Natural killer cell treated with Interleukin-12 subunit alpha and Interleukin-12 subunit beta and Interleukin-15 and Interleukin-18, amount 100 ng/mL, for 72 hours (primary cell): ENCODE results near the gene DUSP23. TPM values are rescaled to one million over a fixed set of nuclear protein-coding genes. Genes with fewer than 3 reads are reported as not detected.

Experiments
- ATAC-seq, 2 donors: fragments of 150-1000 bp; cut with Tn5 transposase in 1 of 2; sonication (Bioruptor Pico), chemical (Tn5 transposase) in 1 of 2; 2 replicates each; pipeline ENCODE4 v1.10.0; 2021
- DNase-seq: peaks from one replicate; pipeline ENCODE4 v3.0.0; 2022; ENCODE audit warnings: low spot score
- H3K27ac Mint-ChIP-seq, 2 donors: 1 replicate in 1 of 2; 2 replicates in 1 of 2; pipeline ENCODE4 v1.8.0; 2022; ENCODE audit warnings: mixed read lengths in 2 of 2, mild to moderate bottlenecking in 1 of 2, moderate library complexity in 1 of 2
- H3K27me3 Mint-ChIP-seq, 2 donors: 1 replicate in 1 of 2; 2 replicates in 1 of 2; pipeline ENCODE4 v1.8.0; 2022; ENCODE audit warnings: mixed read lengths in 2 of 2
- H3K36me3 Mint-ChIP-seq: one replicate; pipeline ENCODE4 v1.8.0; 2022; ENCODE audit warnings: mixed read lengths
- H3K4me1 Mint-ChIP-seq, 2 donors: 1 replicate in 1 of 2; 2 replicates in 1 of 2; pipeline ENCODE4 v1.8.0; 2022; ENCODE audit warnings: low read depth in 2 of 2, mixed read lengths in 2 of 2, mild to moderate bottlenecking in 1 of 2
- H3K4me3 Mint-ChIP-seq: one replicate; pipeline ENCODE4 v1.8.0; 2022; ENCODE audit warnings: mixed read lengths
- H3K9me3 Mint-ChIP-seq: 2 replicates; pipeline ENCODE4 v1.8.0; 2022; ENCODE audit warnings: mixed read lengths
- total RNA-seq, 2 donors: library from RNA; stranded (reverse); gene quantifications; one replicate each; pipeline ENCODE4 v1.2.3, GENCODE V29; 2022

DUSP23 gene
- 10 to 100 TPM; 10.7 to 14.4 TPM for total RNA-seq

DNA sequence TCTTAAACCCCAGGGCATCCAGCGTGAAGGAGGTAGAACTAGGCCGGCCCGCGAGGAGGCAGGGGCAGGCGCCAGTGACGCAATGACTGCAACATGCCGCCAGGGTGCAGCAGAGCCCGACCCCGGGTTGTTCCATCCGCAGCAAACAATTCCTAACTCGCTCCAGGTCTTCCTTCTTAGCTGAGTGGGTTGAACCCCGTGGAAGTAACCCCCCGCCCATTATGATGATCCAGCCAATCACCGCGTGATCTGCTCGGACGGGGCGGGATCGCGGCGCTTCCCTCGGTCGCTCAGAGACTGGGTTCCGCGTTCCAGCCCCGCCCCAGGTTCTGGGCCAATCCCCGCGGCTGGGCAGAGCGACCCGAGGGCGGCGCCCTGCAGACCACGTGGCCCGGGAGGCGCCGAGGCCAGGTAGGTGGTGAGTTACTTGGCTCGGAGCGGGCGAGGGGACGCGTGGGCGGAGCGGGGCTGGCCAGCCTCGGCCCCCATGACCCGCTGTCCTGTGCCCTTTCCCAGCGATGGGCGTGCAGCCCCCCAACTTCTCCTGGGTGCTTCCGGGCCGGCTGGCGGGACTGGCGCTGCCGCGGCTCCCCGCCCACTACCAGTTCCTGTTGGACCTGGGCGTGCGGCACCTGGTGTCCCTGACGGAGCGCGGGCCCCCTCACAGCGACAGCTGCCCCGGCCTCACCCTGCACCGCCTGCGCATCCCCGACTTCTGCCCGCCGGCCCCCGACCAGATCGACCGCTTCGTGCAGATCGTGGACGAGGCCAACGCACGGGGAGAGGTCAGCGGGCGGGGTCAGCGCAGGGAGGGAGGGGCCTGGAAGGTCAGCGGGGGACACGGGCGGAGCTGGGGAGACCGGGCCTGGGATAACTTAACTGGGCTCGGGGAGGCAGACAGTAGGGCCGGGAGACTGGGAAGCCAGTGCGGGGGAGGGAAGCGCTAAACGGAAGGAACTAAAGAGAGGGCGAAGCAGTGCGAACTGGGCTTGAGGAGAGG is at the start of gene DUSP23:
DUSP23 (plus strand) TSS at position 380 of the 1,000 bp plus-strand sequence; CDS start at position 519, 139 bp downstream.
- H3K4me1 Mint-ChIP-seq: peaks cover 9 to 29% of the 10 kb centered on the region in 2 donors
- peak within 1 kb of the TSS; percentile 81 for H3K4me3 Mint-ChIP-seq
- peaks cover 0 to 5% of the 10 kb centered on the region in 2 donors for H3K27me3 Mint-ChIP-seq
- no peaks in the 10 kb centered on the region for H3K36me3 Mint-ChIP-seq
- H3K9me3 Mint-ChIP-seq: no peaks in the 10 kb centered on the region
- peak; percentile 96 for DNase-seq
- H3K27ac Mint-ChIP-seq: peak within 1 kb of the TSS in 1 of 2 donors; percentile 32
- ATAC-seq: peak; percentile 98 to 99

DNA sequence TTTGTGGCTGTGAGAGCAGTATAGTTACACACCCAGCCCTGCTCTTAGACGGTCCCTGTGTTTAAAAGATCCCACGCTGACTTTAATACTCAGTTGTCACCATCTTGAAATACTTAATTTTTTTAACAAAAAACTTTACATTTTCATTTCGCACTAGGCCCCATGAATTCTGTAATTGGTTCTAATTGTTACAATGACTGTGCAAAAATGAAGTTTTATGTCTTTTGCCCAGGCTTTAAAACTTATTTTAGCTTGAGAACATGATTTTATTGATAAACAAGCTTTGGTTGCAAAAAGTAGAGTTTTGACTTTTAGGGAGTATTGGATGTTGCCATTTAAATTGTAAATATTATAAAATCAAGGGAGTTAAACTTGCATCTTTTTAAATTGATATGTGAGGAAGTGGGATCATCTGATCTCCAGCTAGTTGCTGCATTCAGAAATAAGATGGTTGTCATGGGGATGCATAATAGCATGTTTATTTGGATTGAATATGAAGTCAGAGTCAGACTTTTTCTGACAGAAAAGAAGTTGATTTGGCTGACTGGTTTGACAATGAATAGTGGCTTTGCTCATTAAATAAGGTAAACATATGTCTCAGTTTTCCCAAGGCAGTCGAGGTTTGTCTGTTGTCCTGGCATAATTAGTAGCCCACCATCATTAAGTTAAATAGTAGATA is 43.4 kb upstream of the DUSP23 start:
- H3K9me3 Mint-ChIP-seq: peaks cover 4% of the 10 kb centered on the region
- peaks cover 4% of the 10 kb centered on the region for H3K36me3 Mint-ChIP-seq
- DNase-seq: no peak
- H3K27me3 Mint-ChIP-seq: peaks cover 17 to 20% of the 10 kb centered on the region in 2 donors
- ATAC-seq: no peak
- no peaks in the 10 kb centered on the region for H3K4me1 Mint-ChIP-seq
- H3K4me3 Mint-ChIP-seq: no peak overlapping the region
- no peak overlapping the region for H3K27ac Mint-ChIP-seq

DNA sequence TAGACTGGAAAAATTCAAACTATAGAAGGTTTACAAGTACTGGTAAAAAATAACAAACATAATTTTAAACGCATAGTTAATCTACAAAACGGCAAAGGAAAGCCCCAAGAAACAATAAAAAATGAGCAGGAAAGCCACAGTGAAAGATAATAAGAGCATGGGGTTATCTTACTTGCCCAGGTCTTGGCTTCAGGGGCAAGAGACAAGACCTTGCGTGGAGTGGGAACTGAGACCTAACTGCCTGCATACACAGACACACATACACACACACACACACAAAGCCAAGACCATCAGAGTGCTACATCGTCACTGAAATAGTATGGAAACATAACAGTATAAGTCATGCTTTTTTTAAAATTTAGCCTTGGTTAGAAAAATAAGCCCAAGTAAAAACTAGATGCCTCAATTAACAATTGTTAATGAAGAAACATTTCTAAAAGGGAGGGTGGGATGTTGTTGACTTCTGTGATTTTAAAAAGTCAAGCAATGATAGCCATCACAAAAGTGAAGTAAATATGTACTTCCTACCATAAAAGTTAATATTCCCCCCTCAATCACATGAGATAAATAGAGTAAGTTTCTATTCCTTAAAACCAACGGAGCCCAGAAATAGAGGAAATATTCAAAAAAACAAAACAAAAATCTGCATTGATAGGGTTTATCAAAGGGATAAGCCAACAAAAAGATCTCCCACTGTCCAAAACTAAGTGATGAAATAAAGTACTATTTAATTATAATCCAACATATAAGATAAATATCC is 36.9 kb upstream of the DUSP23 start:
- Mint-ChIP-seq H3K27ac (no peak overlapping the region), H3K4me1 (no peaks in the 10 kb centered on the region), H3K27me3 (peaks cover 8 to 12% of the 10 kb centered on the region in 2 donors), H3K9me3 (no peaks in the 10 kb centered on the region), H3K36me3 (no peaks in the 10 kb centered on the region), H3K4me3 (no peak overlapping the region)
- ATAC-seq (no peak), DNase-seq (no peak)

DNA sequence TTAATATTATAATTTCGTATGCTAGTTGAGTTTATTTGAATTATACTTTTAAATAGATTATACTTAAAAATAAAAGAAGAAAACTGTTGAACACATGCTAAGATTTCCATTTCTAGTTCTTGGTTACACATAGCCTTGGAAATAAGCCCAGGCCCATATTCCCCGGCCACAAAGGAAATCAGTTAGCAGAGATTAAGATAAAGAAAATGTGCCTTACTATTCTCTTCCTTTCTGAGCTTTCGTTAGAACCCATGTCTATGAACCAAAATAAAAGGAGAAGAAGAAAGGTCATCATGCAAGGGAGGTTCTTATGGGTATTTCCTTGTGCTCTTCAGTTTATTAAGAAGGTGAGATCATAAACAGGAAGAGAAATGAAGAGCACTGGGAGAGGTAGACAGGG is 34.1 kb upstream of the DUSP23 start:
- Mint-ChIP-seq H3K9me3 (no peaks in the 10 kb centered on the region), H3K4me3 (no peak overlapping the region), H3K4me1 (no peaks in the 10 kb centered on the region), H3K36me3 (no peaks in the 10 kb centered on the region), H3K27ac (no peak overlapping the region), H3K27me3 (peaks cover 6 to 8% of the 10 kb centered on the region in 2 donors)
- ATAC-seq: no peak
- no peak for DNase-seq

DNA sequence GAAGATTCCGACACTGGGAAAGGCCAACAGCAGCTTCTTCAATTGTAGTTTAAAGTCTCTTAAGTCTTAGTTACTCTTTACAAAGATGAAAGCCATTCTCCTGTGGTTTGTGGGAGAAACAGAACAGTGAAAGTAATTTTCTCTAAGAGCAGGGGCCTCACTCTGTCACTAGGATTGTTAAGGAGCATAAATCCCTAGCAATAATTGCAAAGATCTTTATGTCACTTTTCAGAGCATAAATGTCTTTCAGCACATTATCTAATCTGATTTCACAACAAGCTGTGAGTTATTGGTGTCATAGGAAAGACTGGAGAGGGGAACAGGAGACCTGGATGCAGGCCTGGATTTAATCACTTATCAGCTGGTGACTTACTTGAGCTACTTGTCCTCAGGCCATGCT is 32.4 kb upstream of the DUSP23 start:
- Mint-ChIP-seq H3K27me3 (peaks cover 8 to 12% of the 10 kb centered on the region in 2 donors), H3K9me3 (no peaks in the 10 kb centered on the region), H3K27ac (no peak overlapping the region), H3K4me3 (no peak overlapping the region), H3K36me3 (no peaks in the 10 kb centered on the region), H3K4me1 (no peaks in the 10 kb centered on the region)
- ATAC-seq (no peak), DNase-seq (no peak)

DNA sequence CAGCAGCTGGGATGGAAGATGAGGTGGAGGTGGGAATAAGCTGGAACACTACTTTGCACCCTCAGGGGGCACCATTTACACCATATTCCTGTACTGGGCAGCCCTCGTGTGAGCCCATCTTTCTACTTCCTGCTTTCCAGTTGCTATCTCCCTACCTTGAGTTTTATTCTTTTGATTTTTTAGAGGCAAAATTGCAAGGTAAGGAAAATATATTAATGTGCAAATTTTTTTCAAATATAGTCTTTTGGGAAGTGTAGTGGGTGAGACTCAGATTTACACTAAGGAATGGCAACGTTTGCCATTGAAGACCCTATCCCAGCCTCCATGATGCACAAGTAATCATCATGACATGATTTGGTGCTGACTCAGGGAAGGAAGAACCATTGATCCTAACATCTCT is 31.1 kb upstream of the DUSP23 start:
- Mint-ChIP-seq H3K4me1 (no peaks in the 10 kb centered on the region), H3K27me3 (peaks cover 6 to 8% of the 10 kb centered on the region in 2 donors), H3K36me3 (no peaks in the 10 kb centered on the region), H3K27ac (no peak overlapping the region), H3K4me3 (no peak overlapping the region), H3K9me3 (no peaks in the 10 kb centered on the region)
- ATAC-seq (no peak), DNase-seq (no peak)

DNA sequence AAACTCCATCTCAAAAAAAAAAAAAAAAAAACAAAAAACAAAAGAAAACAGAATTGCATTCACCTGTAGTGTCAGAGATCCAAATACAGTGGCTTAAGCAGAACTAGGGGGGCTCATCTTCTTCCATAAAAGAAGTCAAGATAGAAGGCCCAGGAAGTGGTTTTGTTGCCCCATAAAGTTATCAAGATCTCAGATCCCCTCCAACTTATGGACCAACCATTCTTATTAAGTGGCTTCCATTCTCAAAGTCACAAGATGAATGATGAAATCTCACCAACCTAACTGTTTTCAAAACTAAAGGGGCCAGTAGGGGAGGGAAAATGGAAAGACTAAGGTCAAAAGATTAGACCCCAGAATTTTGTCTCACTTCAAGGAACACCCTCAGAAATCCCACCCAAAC is 30.1 kb upstream of the DUSP23 start:
- DNase-seq (no peak), ATAC-seq (no peak)
- no peaks in the 10 kb centered on the region for H3K4me1 Mint-ChIP-seq
- no peaks in the 10 kb centered on the region for H3K9me3 Mint-ChIP-seq
- no peak overlapping the region for H3K4me3 Mint-ChIP-seq
- peaks cover 6 to 8% of the 10 kb centered on the region in 2 donors for H3K27me3 Mint-ChIP-seq
- no peaks in the 10 kb centered on the region for H3K36me3 Mint-ChIP-seq
- no peak overlapping the region for H3K27ac Mint-ChIP-seq

DNA sequence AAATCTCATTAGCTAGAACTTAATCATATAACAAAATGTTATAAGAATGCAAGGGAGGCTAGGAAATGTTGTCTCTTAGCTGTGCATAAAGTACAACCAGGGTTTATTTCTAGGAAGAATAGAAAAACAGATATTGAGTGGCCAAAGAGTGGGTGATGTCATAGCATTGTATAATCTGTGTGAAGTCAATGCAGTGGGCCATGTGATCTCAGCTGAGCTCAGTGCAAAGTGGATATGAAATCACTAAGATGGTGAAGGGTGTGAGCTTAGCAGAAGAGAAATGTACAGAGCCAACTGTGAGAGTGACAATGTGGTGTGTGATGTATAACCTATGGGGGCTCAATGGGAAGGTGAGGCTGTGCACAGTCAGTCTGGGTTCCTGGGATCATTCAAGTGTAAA is 29.7 kb upstream of the DUSP23 start:
- Mint-ChIP-seq H3K27me3 (peaks cover 6 to 8% of the 10 kb centered on the region in 2 donors), H3K4me3 (no peak overlapping the region), H3K9me3 (no peaks in the 10 kb centered on the region), H3K36me3 (no peaks in the 10 kb centered on the region), H3K4me1 (no peaks in the 10 kb centered on the region), H3K27ac (no peak overlapping the region)
- ATAC-seq: no peak
- DNase-seq: no peak

DNA sequence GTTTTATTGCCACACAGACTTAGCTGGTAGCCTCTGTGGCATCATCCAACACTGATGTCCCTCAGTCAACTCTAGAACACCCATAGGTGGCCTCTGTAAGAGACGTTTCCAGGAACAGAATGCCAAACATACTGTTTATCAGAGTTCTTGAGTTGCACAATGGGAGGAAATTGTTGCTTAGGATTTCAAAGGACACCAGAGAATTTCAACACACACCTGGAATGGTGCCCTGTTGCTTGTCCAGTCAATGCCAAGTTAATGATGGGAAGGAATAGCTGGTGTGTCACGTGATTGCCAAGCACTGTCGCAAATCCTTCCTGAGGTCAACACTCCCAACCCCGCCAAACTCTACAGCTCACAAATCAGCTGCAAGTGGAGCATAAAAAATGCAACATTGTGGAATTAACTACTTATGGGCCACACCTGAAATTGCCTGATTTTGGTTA is 28.6 kb upstream of the DUSP23 start:
- ATAC-seq (no peak), DNase-seq (no peak)
- Mint-ChIP-seq H3K27me3 (peaks cover 12 to 15% of the 10 kb centered on the region in 2 donors), H3K36me3 (no peaks in the 10 kb centered on the region), H3K4me1 (no peaks in the 10 kb centered on the region), H3K9me3 (no peaks in the 10 kb centered on the region), H3K4me3 (no peak overlapping the region), H3K27ac (no peak overlapping the region)

DNA sequence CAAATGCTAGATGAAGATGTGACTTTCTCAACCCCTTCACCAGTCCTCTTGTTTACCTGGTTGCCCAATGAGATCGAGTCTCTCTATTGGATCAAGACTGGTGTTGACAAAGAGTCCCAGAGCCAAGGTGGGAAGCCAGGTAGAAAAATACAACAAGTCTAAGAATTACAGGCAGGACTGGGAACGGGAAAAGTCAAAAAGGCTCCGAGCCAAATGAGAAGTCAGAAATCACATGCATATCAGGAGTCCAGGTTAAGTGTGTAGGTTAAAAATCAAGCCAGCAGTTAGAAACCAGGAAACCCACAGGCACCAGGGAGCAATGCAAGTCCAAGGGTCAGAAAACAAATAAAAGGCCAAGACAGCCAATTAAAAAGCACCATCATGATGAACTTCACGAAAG is 27.4 kb upstream of the DUSP23 start:
- Mint-ChIP-seq H3K9me3 (no peaks in the 10 kb centered on the region), H3K27me3 (peaks cover 12 to 16% of the 10 kb centered on the region in 2 donors), H3K27ac (no peak overlapping the region), H3K4me3 (no peak overlapping the region), H3K36me3 (no peaks in the 10 kb centered on the region), H3K4me1 (no peaks in the 10 kb centered on the region)
- no peak for DNase-seq
- ATAC-seq: no peak

DNA sequence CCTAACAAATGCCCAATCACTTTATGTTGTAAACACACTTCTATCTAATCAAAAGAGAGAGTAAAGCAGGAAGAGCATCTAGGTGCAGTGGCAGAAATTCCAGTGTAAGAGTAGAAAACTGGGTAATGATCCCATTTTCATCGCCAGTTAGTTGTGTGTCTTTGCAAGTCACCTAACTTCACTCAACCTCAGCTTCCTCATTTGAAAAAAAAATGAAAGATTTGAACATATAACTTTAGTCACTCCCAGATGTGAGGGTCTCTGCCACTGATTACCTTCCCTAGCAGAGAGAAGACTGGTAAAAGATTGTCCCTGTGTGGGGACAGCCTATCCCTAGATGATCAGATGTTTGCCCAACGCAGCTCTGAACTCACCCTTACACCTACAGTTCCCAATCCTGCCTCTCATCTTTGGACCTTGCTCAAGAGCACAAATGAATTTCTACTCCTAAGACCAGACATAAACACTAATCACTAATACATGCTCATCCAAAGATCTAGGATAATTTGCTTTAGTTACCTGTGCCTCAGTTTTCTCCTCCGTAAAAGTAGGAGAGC is 25.2 kb upstream of the DUSP23 start:
- Mint-ChIP-seq H3K4me3 (no peak overlapping the region), H3K27me3 (peaks cover 12 to 16% of the 10 kb centered on the region in 2 donors), H3K27ac (no peak overlapping the region), H3K4me1 (no peaks in the 10 kb centered on the region), H3K36me3 (no peaks in the 10 kb centered on the region), H3K9me3 (no peaks in the 10 kb centered on the region)
- DNase-seq (no peak), ATAC-seq (no peak)

DNA sequence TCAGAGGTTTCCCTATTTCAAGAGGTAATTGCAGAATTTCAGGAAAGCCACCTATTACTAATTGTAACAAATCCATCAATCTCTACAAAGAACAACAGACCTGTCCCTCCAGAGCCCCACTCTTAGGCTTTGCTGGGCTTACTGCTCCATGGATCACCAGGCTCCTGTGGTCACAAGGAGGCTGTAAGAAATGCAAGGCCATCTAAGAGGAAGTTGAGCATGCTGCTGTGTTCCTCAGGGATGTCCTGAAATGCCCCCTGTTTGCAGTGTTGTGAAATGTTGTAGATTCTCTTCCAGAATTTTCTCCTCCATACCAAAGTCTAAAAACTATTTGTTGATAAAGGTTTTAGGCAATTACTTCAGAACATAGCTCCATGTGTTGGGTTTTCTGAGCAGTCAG is 24.4 kb upstream of the DUSP23 start:
- DNase-seq: no peak
- Mint-ChIP-seq H3K4me3 (no peak overlapping the region), H3K36me3 (peaks cover 4% of the 10 kb centered on the region), H3K4me1 (no peaks in the 10 kb centered on the region), H3K27me3 (peaks cover 16 to 24% of the 10 kb centered on the region in 2 donors), H3K9me3 (peaks cover 3% of the 10 kb centered on the region), H3K27ac (no peak overlapping the region)
- no peak for ATAC-seq

DNA sequence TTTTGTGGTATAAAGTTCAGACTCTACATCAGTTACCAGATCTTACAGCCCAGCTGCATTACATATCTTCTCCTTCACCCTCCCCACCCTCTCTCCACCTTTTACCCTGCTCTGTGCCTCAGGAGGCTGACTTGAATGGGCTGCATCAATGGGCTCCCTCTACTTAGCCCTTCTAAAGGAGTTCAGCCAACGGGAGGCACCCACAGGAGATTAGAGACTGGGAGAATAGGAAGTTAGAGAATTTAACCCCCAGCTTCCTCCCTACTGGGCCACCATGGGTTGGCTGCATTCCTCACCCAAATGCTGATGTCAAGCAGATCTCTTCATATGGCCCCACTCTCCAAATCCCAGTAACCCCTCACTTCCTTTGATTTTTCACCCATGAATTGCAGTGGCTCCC is 17.1 kb upstream of the DUSP23 start:
- H3K9me3 Mint-ChIP-seq: peaks cover 3% of the 10 kb centered on the region

More for the DNA sequence above, 17.1 kb upstream of the DUSP23 start:
- Mint-ChIP-seq H3K4me1 (no peaks in the 10 kb centered on the region), H3K27me3 (peaks cover 19 to 24% of the 10 kb centered on the region in 2 donors), H3K36me3 (peaks cover 4% of the 10 kb centered on the region), H3K4me3 (no peak overlapping the region), H3K27ac (no peak overlapping the region)
- DNase-seq (no peak), ATAC-seq (no peak)
